Astrocyte (in vitro differentiated cells and primary cell): Measurements from ENCODE around the gene MEG3. TPM values are rescaled to one million over a fixed set of nuclear protein-coding genes. Genes with fewer than 3 reads are reported as not detected.

ENCODE experiments used
- DNase-seq: peaks from one replicate; pipeline ENCODE4 v3.0.0-alpha.2; 2010; ENCODE audit warnings: low read depth
- FAIRE-seq: peaks from 2 replicates; lab custom pipeline; 2011; peaks lifted over from hg19 to GRCh38; lab: Jason Lieb, UNC
- H2AFZ ChIP-seq: 2 replicates; pipeline ENCODE4 v1.6.0; 2012; ENCODE audit warnings: low read depth, low read length, inconsistent platforms
- H3K27ac ChIP-seq: 2 replicates; pipeline ENCODE4 v1.5.1; 2011; ENCODE audit warnings: low read depth, low read length, inconsistent platforms
- H3K27me3 ChIP-seq: 2 replicates; pipeline ENCODE4 v1.6.0; 2011; ENCODE audit warnings: low read length, inconsistent platforms; ENCODE audit not compliant: insufficient read depth
- H3K36me3 ChIP-seq: 2 replicates; pipeline ENCODE4 v1.5.1; 2011; ENCODE audit warnings: low read length, inconsistent platforms; ENCODE audit not compliant: insufficient read depth
- H3K4me1 ChIP-seq: 2 replicates; pipeline ENCODE4 v1.5.1; 2011; ENCODE audit warnings: low read length, inconsistent platforms; ENCODE audit not compliant: insufficient read depth
- H3K4me2 ChIP-seq: 2 replicates; pipeline ENCODE4 v1.6.0; 2012; ENCODE audit warnings: low read length, inconsistent platforms
- H3K4me3 ChIP-seq: 2 replicates; pipeline ENCODE4 v1.5.1; 2011; ENCODE audit warnings: low read depth, mild to moderate bottlenecking, low read length, inconsistent platforms; ENCODE audit not compliant: insufficient read depth
- H3K79me2 ChIP-seq: 2 replicates; pipeline ENCODE4 v1.6.0; 2012; ENCODE audit warnings: mild to moderate bottlenecking, low read length, inconsistent platforms; ENCODE audit not compliant: insufficient read depth
- H3K9ac ChIP-seq: 2 replicates; pipeline ENCODE4 v1.6.0; 2012; ENCODE audit warnings: mild to moderate bottlenecking, low read length, inconsistent platforms
- H3K9me3 ChIP-seq: 2 replicates; pipeline ENCODE4 v1.5.1; 2012; ENCODE audit warnings: low read depth, mild to moderate bottlenecking, low read length, inconsistent platforms; ENCODE audit not compliant: insufficient read depth
- H4K20me1 ChIP-seq: 2 replicates; pipeline ENCODE4 v1.6.0; 2012; ENCODE audit warnings: low read length, inconsistent platforms; ENCODE audit not compliant: insufficient read depth
- H3K27ac Mint-ChIP-seq: one replicate; pipeline ENCODE4 v1.8.0; 2021; ENCODE audit warnings: mild to moderate bottlenecking, mixed read lengths; ENCODE audit not compliant: unreplicated experiment
- H3K27me3 Mint-ChIP-seq: one replicate; pipeline ENCODE4 v1.8.0; 2021; ENCODE audit warnings: low read depth, mixed read lengths; ENCODE audit not compliant: unreplicated experiment
- H3K36me3 Mint-ChIP-seq: one replicate; pipeline ENCODE4 v1.8.0; 2021; ENCODE audit warnings: low read depth, mixed read lengths; ENCODE audit not compliant: unreplicated experiment
- H3K4me1 Mint-ChIP-seq: one replicate; pipeline ENCODE4 v1.8.0; 2021; ENCODE audit warnings: low read depth, mixed read lengths; ENCODE audit not compliant: unreplicated experiment
- H3K4me3 Mint-ChIP-seq: one replicate; pipeline ENCODE4 v1.8.0; 2021; ENCODE audit warnings: mild to moderate bottlenecking, moderate library complexity, mixed read lengths; ENCODE audit not compliant: unreplicated experiment
- H3K9me3 Mint-ChIP-seq: one replicate; pipeline ENCODE4 v1.8.0; 2021; ENCODE audit warnings: mild to moderate bottlenecking, mixed read lengths; ENCODE audit not compliant: unreplicated experiment
- CTCF ChIP-seq: IDR thresholded peaks from 2 replicates; pipeline ENCODE4 v1.5.1; 2011; ENCODE audit warnings: low read depth, mild to moderate bottlenecking, inconsistent platforms, low read length, moderate library complexity; ENCODE audit not compliant: insufficient read depth
- EZH2 ChIP-seq: IDR thresholded peaks from 2 replicates; pipeline ENCODE4 v1.6.1; 2012; ENCODE audit warnings: mild to moderate bottlenecking, low read length, inconsistent platforms; ENCODE audit not compliant: insufficient read depth
- total RNA-seq: library from RNA; stranded (reverse); gene quantifications from 2 replicates; pipeline ENCODE4 v1.2.1, GENCODE V29; 2021

Gene MEG3
- total RNA-seq, 1 donor from 2014 or later, result not detected

GRCh38 chr14:100846309-100846859, 20.5 kb downstream of the MEG3 start:
- DNase-seq (peak; percentile 38), FAIRE-seq (no peak)
- Mint-ChIP-seq H3K4me3 (no peak overlapping the region), H3K27me3 (no peaks in the 10 kb centered on the region), H3K27ac (no peak overlapping the region), H3K9me3 (no peaks in the 10 kb centered on the region), H3K4me1 (peaks cover 18% of the 10 kb centered on the region), H3K36me3 (no peaks in the 10 kb centered on the region)
- H3K79me2 ChIP-seq, result peaks cover 81% of the 10 kb centered on the region
- peaks cover 28% of the 10 kb centered on the region for H3K4me1 ChIP-seq
- no peak overlapping the region for H2AFZ ChIP-seq
- no peaks in the 10 kb centered on the region for H3K9me3 ChIP-seq
- peak overlapping the region; percentile 4 for H3K9ac ChIP-seq
- H3K36me3 ChIP-seq, result peaks cover 24% of the 10 kb centered on the region
- H3K4me2 ChIP-seq, result no peak overlapping the region
- peak overlapping the region; percentile 26 for H3K27ac ChIP-seq
- no peaks in the 10 kb centered on the region for H3K27me3 ChIP-seq
- TF ChIP-seq CTCF, result no peak
- no peak for TF ChIP-seq EZH2
- no peak overlapping the region for H3K4me3 ChIP-seq
- peaks cover 95% of the 10 kb centered on the region for H4K20me1 ChIP-seq

- Histone ChIP-seq H2AFZ (no peak overlapping the region), H4K20me1 (peaks cover 98% of the 10 kb centered on the region), H3K36me3 (peaks cover 35% of the 10 kb centered on the region), H3K4me3 (no peak overlapping the region), H3K4me1 (peaks cover 7% of the 10 kb centered on the region), H3K27me3 (no peaks in the 10 kb centered on the region), H3K27ac (no peak overlapping the region), H3K9ac (no peak overlapping the region), H3K9me3 (no peaks in the 10 kb centered on the region), H3K79me2 (peaks cover 94% of the 10 kb centered on the region), H3K4me2 (peak overlapping the region; percentile 30)
- Mint-ChIP-seq H3K4me3 (no peak overlapping the region), H3K36me3 (no peaks in the 10 kb centered on the region), H3K9me3 (no peaks in the 10 kb centered on the region), H3K27ac (no peak overlapping the region), H3K27me3 (peaks cover 3% of the 10 kb centered on the region), H3K4me1 (no peaks in the 10 kb centered on the region)
- FAIRE-seq (no peak), DNase-seq (peak; percentile 52)
- TF ChIP-seq EZH2, result no peak
- no peak for TF ChIP-seq CTCF
Measured at GRCh38 chr14:100849115-100849781, 23.3 kb downstream of the MEG3 start.
